Thoracic aorta (tissue), 2 donors: ENCODE data around the gene CXXC1. TPM values are rescaled to one million over a fixed set of nuclear protein-coding genes. Genes with fewer than 3 reads are reported as not detected.
A peak's percentile ranks its signal among the peaks of the same experiment; 100 is the strongest.

Experiments used
- ATAC-seq: fragments of 150-250 bp; one replicate; pipeline ENCODE4 v1.8.0; 2017; ENCODE audit warnings: low read depth; ENCODE audit not compliant: insufficient number of reproducible peaks, low FRiP score
- DNase-seq: peaks from one replicate; pipeline ENCODE4 v3.0.0-alpha.2; 2020; ENCODE audit warnings: low spot score
- H3K27ac ChIP-seq, 2 donors: fragments of 200-600 bp; sonication (generic); 1 replicate in 1 of 2; 2 replicates in 1 of 2; pipeline ENCODE4 v1.5.1; 2016; ENCODE audit warnings: mild to moderate bottlenecking in 2 of 2, moderate library complexity in 2 of 2
- H3K27me3 ChIP-seq: fragments of 200-600 bp; sonication (generic); replicated peaks from 2 replicates; pipeline ENCODE4 v1.6.0; 2016; ENCODE audit warnings: mild to moderate bottlenecking; ENCODE audit not compliant: insufficient read depth
- H3K36me3 ChIP-seq: fragments of 200-600 bp; sonication (generic); one replicate; pipeline ENCODE4 v1.5.1; 2016
- H3K4me1 ChIP-seq, 2 donors: fragments of 200-600 bp; sonication (generic); 1 replicate in 1 of 2; 2 replicates in 1 of 2; pipeline versions ENCODE4 v1.5.1 to v1.6.0; 2016; ENCODE audit warnings: low read depth in 2 of 2, mild to moderate bottlenecking in 1 of 2; ENCODE audit not compliant: control insufficient read depth in 1 of 2
- H3K4me3 ChIP-seq: fragments of 200-600 bp; sonication (generic); 2 replicates; pipeline ENCODE4 v1.5.1; 2016; ENCODE audit warnings: mild to moderate bottlenecking
- H3K9me3 ChIP-seq: fragments of 200-600 bp; sonication (generic); 2 replicates; pipeline ENCODE4 v1.5.1; 2016
- CTCF ChIP-seq: fragments of 200-600 bp; sonication (generic); IDR thresholded peaks from one replicate; pipeline ENCODE4 v1.5.1; 2019; ENCODE audit warnings: antibody characterized with exemption
- total RNA-seq, 2 donors: library from RNA; depleted of rRNA; stranded (reverse); fragments of >200 nt; gene quantifications; one replicate each; pipeline versions ENCODE4 v1.1.0 to v1.2.3, GENCODE V29; 2016

CXXC1 gene
- total RNA-seq, 2 donors from 2014 or later = 47.9 to 88.5 TPM

- no peak for DNase-seq
- Histone ChIP-seq H3K9me3 (no peaks in the 10 kb centered on the region), H3K27me3 (no peaks in the 10 kb centered on the region)
These were observed 13.6 kb upstream of the CXXC1 start for GRCh38 chr18:50301074-50301473.

GRCh38 chr18:50299626-50300388 lies 12.3 kb upstream of the CXXC1 start:
- no peak overlapping the region for H3K27ac ChIP-seq
- DNase-seq = no peak
- H3K9me3 ChIP-seq = no peaks in the 10 kb centered on the region
- no peak overlapping the region for H3K4me3 ChIP-seq
- H3K27me3 ChIP-seq = no peaks in the 10 kb centered on the region
- H3K4me1 ChIP-seq = peaks cover 4 to 6% of the 10 kb centered on the region in 2 donors
- TF ChIP-seq CTCF = no peak
- H3K36me3 ChIP-seq = no peaks in the 10 kb centered on the region
- no peak for ATAC-seq

More at GRCh38 chr18:50301074-50301473, 13.6 kb upstream of the CXXC1 start:
- no peaks in the 10 kb centered on the region for H3K36me3 ChIP-seq
- TF ChIP-seq CTCF = no peak
- no peak overlapping the region for H3K4me3 ChIP-seq
- no peak for ATAC-seq
- H3K4me1 ChIP-seq = peaks cover 4 to 6% of the 10 kb centered on the region in 2 donors
- H3K27ac ChIP-seq = no peak overlapping the region

- ATAC-seq (no peak), DNase-seq (no peak)
- Histone ChIP-seq H3K36me3 (no peaks in the 10 kb centered on the region), H3K4me1 (peaks cover 4 to 6% of the 10 kb centered on the region in 2 donors), H3K9me3 (no peaks in the 10 kb centered on the region), H3K27me3 (no peaks in the 10 kb centered on the region), H3K4me3 (peak overlapping the region; percentile 69), H3K27ac (no peak overlapping the region)
- no peak for TF ChIP-seq CTCF
These were observed 11.2 kb upstream of the CXXC1 start for GRCh38 chr18:50298443-50299284.

GRCh38 chr18:50297621-50298442 lies 10.3 kb upstream of the CXXC1 start:
- ATAC-seq (peak; percentile 74), DNase-seq (no peak)
- H3K27ac ChIP-seq = no peak overlapping the region
- no peak for TF ChIP-seq CTCF
- peak overlapping the region; percentile 69 for H3K4me3 ChIP-seq
- H3K9me3 ChIP-seq = no peaks in the 10 kb centered on the region
- no peaks in the 10 kb centered on the region for H3K36me3 ChIP-seq
- H3K4me1 ChIP-seq = peaks cover 4 to 6% of the 10 kb centered on the region in 2 donors
- H3K27me3 ChIP-seq = no peaks in the 10 kb centered on the region
